Kasumi-1 (cell line): ENCODE measurements around the gene ENPEP.
A peak's percentile ranks its signal among the peaks of the same experiment; 100 is the strongest.
"Not testable (repeated sequence)": the region's sequence is repeated elsewhere in the genome, so short reads cannot be mapped to it uniquely, and the experiment has no call there.

Experiments
- DNase-seq, 2 experiments: peaks; one replicate each; lab custom pipeline; 2025; lab: John Stamatoyannopoulos, UW

The ENPEP gene

GRCh38 chr4:110484029-110484428, 8.1 kb downstream of the ENPEP start:
- DNase-seq = no peak

- peak in 1 of 2 experiments; percentile 16 for DNase-seq
Measured at GRCh38 chr4:110484767-110485166, 8.8 kb downstream of the ENPEP start.

- no peak for DNase-seq
Measured at GRCh38 chr4:110485452-110485851, 9.5 kb downstream of the ENPEP start.

- DNase-seq = no peak
Measured at GRCh38 chr4:110486256-110486655, 10.3 kb downstream of the ENPEP start.

GRCh38 chr4:110486850-110487249, 10.9 kb downstream of the ENPEP start:
- DNase-seq = not testable (repeated sequence)

GRCh38 chr4:110487873-110488272, 11.9 kb downstream of the ENPEP start:
- DNase-seq = no peak

GRCh38 chr4:110489901-110490508, 14.1 kb downstream of the ENPEP start:
- peak; percentile 3 to 23 for DNase-seq

- DNase-seq = peak; percentile 90 to 96
Measured at GRCh38 chr4:110492522-110492921, 16.6 kb downstream of the ENPEP start.

- DNase-seq = no peak
Measured at GRCh38 chr4:110493520-110493919, 17.6 kb downstream of the ENPEP start.

- no peak for DNase-seq
Measured at GRCh38 chr4:110498420-110498819, 22.5 kb downstream of the ENPEP start.

- no peak for DNase-seq
Measured at GRCh38 chr4:110499126-110499525, 23.2 kb downstream of the ENPEP start.

- no peak for DNase-seq
Measured at GRCh38 chr4:110501826-110502225, 25.9 kb downstream of the ENPEP start.

GRCh38 chr4:110503270-110504083, 27.5 kb downstream of the ENPEP start:
- DNase-seq = peak; percentile 69 to 80

- DNase-seq = no peak
Measured at GRCh38 chr4:110504084-110504435, 28.1 kb downstream of the ENPEP start.

- no peak for DNase-seq
Measured at GRCh38 chr4:110505440-110505839, 29.5 kb downstream of the ENPEP start.

GRCh38 chr4:110508827-110509710, 33.1 kb downstream of the ENPEP start:
- peak; percentile 59 to 79 for DNase-seq

- DNase-seq = no peak
Measured at GRCh38 chr4:110510277-110510676, 34.3 kb downstream of the ENPEP start.

- DNase-seq = peak; percentile 66 to 68
Measured at GRCh38 chr4:110510955-110511544, 35.1 kb downstream of the ENPEP start.

GRCh38 chr4:110512901-110513300, 36.9 kb downstream of the ENPEP start:
- DNase-seq = no peak

- DNase-seq = peak; percentile 70 to 73
Measured at GRCh38 chr4:110514889-110515479, 39.0 kb downstream of the ENPEP start.

GRCh38 chr4:110515676-110516075, 39.7 kb downstream of the ENPEP start:
- no peak for DNase-seq
